Ectodermal cell (in vitro differentiated cells): ENCODE results near the gene SLAMF1.

Experiments
- H3K27ac ChIP-seq: 2 replicates; pipeline ENCODE4 v1.7.0; 2013; ENCODE audit warnings: mild to moderate bottlenecking, low read depth, low read length; ENCODE audit not compliant: insufficient read depth, poor library complexity, severe bottlenecking
- H3K27me3 ChIP-seq: 2 replicates; pipeline ENCODE4 v1.7.0; 2013; ENCODE audit warnings: mild to moderate bottlenecking, low read length; ENCODE audit not compliant: insufficient read depth, control insufficient read depth, poor library complexity, severe bottlenecking
- H3K36me3 ChIP-seq: one replicate; pipeline ENCODE4 v1.7.0; 2013; ENCODE audit warnings: low read length; ENCODE audit not compliant: control insufficient read depth, insufficient read depth
- H3K4me1 ChIP-seq: one replicate; pipeline ENCODE4 v1.7.0; 2013; ENCODE audit warnings: low read length; ENCODE audit not compliant: control insufficient read depth, insufficient read depth
- H3K4me3 ChIP-seq: 2 replicates; pipeline ENCODE4 v1.7.0; 2013; ENCODE audit warnings: low read depth, low read length, control low read depth; ENCODE audit not compliant: insufficient read depth
- H3K9me3 ChIP-seq: 2 replicates; pipeline ENCODE4 v1.7.0; 2013; ENCODE audit warnings: mild to moderate bottlenecking, low read length, moderate library complexity; ENCODE audit not compliant: control insufficient read depth
- WGBS, 2 experiments: methylation state at CpG; one replicate each; pipeline ENCODE4 v1.1.7; 2013; ENCODE audit warnings: missing lambda C conversion rate in 2 of 2; 5-methylcytosine and 5-hydroxymethylcytosine counted together

Gene SLAMF1

DNA sequence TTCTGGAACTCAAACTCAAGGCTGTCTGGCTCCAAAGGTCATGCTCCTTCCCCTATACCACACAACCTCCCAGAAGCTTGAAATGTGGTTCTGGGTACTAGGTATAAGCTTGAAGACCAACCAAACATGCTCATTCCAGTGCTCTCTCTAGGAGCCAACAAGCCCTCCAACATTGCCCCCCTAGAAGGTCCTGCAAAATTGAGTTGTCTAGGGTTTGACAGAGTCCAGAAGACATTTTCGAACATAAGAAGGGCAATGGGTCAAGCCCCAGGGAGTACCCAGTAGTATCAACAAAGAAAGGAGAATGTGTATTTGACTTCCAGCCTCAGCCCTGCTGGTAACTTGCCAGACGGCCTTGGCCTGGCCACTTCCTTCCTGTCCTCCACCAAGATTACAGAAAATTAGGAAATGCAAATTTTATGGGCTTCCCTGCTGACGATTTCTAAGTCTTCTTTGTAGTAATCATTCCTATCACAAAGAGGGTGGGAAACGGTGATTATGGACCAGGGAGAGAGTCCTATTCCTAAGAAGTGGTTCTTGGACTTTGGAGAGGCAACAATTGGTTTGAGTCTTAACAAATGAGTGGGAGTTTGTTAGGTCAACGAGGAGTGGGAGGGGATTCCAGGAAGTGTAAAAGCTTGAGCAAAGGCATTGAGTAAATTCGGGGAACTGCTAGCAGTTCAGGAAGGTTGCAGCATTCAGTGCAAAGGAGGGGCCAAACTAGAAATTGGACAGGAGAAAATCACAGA is 18.7 kb upstream of the SLAMF1 start:
- no peaks in the 10 kb centered on the region for H3K9me3 ChIP-seq

DNA sequence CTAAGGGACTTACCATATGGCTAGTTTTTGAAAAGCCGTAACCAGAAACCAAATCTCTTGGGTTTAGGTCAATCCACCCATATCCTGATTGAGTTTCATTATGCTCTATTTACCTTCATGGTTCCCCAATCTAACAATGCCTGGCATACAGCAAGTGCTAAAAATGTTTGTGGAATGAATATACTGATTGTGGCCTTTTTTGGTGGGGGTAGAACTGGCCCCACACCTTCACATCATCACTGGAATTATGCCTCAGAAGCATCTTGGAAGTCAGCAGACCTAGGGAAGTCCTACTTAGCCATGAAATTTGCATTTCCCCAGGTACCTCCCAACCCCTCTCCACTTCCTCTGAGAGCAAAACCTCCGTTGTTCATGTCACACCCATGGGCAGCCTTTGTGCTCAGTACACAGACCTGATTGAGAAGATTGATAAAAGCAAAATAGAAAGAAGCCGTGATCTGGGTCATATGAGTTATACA is 17.8 kb upstream of the SLAMF1 start:
- H3K9me3 ChIP-seq = peaks cover under 1% of the 10 kb centered on the region
- no peak overlapping the region for H3K4me3 ChIP-seq
- 80 to 88% methylated on average over 2 to 3 of the region's 3 CpGs for WGBS, 2 experiments
- no peaks in the 10 kb centered on the region for H3K27me3 ChIP-seq
- H3K27ac ChIP-seq = no peak overlapping the region
- no peaks in the 10 kb centered on the region for H3K4me1 ChIP-seq
- no peaks in the 10 kb centered on the region for H3K36me3 ChIP-seq

More for the DNA sequence above, 18.7 kb upstream of the SLAMF1 start:
- 74 to 75% methylated on average over 6 of the region's 6 CpGs for WGBS, 2 experiments
- Histone ChIP-seq H3K4me1 (no peaks in the 10 kb centered on the region), H3K4me3 (no peak overlapping the region), H3K36me3 (no peaks in the 10 kb centered on the region), H3K27ac (no peak overlapping the region), H3K27me3 (no peaks in the 10 kb centered on the region)

DNA sequence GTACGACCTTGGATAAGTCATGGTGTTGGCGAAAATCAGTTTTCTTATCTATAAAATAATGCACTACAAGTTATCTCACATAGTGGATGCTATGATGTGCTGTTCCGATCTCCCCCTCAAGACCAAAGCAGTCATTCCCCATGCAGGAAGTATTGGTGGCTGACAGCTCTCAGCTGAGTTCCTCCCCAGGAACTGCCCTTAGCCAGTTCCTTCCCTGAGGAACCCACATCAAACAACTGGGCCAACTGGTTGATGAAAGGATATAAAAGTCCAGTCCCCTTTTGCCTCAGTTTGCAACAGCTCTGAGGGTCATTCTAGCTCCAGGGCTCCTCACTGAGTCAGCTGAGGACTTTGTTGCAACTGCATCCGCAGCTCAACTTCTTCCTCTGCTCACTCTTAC is 16.1 kb upstream of the SLAMF1 start:
- 94 to 99% methylated on average over 2 to 4 of the region's 4 CpGs for WGBS, 2 experiments

DNA sequence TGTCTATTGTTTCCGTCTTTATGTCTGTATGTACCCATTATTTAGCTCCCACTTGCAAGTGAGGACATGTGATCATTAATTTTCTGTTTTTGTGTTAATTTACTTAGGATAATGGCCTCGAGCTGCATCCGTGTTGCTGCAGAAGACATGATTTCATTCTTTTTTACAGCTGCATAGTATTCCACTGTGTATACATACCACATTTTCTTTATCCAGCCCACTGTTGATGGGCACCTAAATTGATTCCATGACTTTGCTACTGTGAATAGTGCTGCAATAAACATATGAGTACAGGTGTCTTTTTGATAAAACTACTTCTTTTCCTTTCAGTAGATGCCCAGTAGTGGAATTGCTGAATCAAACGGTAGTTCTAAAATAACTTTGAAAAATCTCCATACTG is 12.7 kb upstream of the SLAMF1 start:
- WGBS, 2 experiments = 94% methylated on average over 4 of the region's 4 CpGs

More for the DNA sequence above, 16.1 kb upstream of the SLAMF1 start:
- no peaks in the 10 kb centered on the region for H3K36me3 ChIP-seq
- H3K27ac ChIP-seq = no peak overlapping the region
- H3K4me1 ChIP-seq = no peaks in the 10 kb centered on the region
- H3K9me3 ChIP-seq = peaks cover 2% of the 10 kb centered on the region
- H3K27me3 ChIP-seq = no peaks in the 10 kb centered on the region
- H3K4me3 ChIP-seq = no peak overlapping the region

DNA sequence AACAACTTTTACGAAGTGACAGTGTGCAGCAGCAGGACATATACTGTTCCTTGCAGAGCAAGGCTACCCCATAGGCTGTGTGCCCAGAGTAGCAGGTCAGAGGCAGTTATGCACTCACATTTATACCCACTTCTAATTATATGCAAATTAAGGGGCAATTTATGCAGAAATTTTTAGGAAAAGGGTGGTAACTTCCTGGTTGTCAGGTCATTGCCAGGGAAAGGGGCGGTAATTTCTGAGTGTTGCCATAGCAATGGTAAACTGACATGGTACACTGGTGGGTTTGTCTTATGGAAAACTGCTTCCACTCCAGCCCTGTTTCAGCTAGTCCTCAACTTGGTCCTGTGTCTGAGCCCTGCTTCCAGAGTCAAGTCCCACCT is 12.0 kb upstream of the SLAMF1 start:
- no peaks in the 10 kb centered on the region for H3K36me3 ChIP-seq
- 93% methylated on average over 2 of the region's 2 CpGs for WGBS, 2 experiments
- no peaks in the 10 kb centered on the region for H3K4me1 ChIP-seq
- no peaks in the 10 kb centered on the region for H3K27me3 ChIP-seq
- no peak overlapping the region for H3K4me3 ChIP-seq
- peaks cover 2% of the 10 kb centered on the region for H3K9me3 ChIP-seq
- H3K27ac ChIP-seq = no peak overlapping the region

More for the DNA sequence above, 12.7 kb upstream of the SLAMF1 start:
- Histone ChIP-seq H3K9me3 (peaks cover 2% of the 10 kb centered on the region), H3K36me3 (no peaks in the 10 kb centered on the region), H3K27me3 (no peaks in the 10 kb centered on the region), H3K27ac (no peak overlapping the region), H3K4me3 (no peak overlapping the region), H3K4me1 (no peaks in the 10 kb centered on the region)

DNA sequence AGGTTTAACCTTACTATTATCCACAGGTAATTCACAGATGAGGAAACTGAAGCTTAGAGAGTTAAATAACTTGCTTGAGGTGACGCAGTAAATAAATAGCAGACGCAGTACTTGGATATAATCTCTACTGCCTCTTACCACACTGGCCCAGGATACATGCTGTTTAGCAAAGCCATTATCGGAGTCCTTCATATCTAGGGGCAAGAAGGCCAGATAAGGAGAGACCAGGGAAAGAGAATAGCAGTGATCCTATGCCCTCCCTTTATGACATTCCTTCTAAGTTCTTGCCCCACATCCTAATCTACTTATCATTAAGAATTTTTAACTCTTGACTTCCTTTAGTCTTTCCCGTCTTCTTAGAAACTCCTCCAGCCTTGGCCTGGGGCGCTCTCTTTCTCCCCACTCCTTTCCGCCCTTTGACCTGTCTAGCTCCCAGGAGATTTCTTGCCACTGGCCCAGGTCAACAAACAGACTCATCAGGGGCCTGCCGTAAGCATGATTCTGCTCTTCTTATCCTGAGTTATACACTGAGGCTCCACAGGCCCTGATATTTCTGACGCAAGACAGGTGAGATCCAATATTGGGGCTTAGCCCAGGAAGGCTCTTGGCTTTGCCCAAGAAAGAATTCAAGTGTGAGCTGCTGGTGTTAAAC is 11.4 kb upstream of the SLAMF1 start:
- Histone ChIP-seq H3K36me3 (no peaks in the 10 kb centered on the region), H3K9me3 (peaks cover 2% of the 10 kb centered on the region), H3K4me3 (no peak overlapping the region), H3K4me1 (no peaks in the 10 kb centered on the region), H3K27ac (no peak overlapping the region), H3K27me3 (no peaks in the 10 kb centered on the region)
- 95 to 97% methylated on average over 8 of the region's 8 CpGs for WGBS, 2 experiments

DNA sequence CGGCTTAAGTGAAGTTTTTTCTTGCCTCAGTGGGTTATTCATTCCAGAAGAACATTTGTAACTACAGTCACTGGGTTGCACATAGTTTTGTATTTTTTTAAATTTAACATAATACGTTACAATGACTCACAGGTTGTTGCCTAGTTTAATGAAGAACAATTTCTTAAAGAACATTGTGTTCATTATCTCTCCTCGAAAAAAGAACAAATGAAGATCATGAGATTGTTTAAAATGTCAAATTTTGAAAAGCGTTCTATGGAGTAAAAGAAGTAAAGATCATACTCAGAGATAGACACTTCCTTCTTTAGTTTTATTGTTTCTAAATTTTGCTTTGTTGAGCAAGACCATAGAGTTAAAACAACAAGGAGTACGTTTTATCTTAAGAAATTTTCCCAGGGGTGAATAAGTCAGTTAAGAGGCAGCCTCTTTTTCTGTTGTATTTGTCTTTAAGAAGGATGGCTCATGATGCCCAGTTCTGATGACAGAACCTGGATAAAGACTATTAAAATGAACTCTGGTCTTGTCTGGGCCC is 10.5 kb upstream of the SLAMF1 start:
- H3K9me3 ChIP-seq = peaks cover 2% of the 10 kb centered on the region
- H3K27ac ChIP-seq = no peak overlapping the region
- H3K4me1 ChIP-seq = no peaks in the 10 kb centered on the region
- H3K27me3 ChIP-seq = no peaks in the 10 kb centered on the region
- H3K4me3 ChIP-seq = no peak overlapping the region
- 96 to 98% methylated on average over 4 to 5 of the region's 5 CpGs for WGBS, 2 experiments
- H3K36me3 ChIP-seq = no peaks in the 10 kb centered on the region

DNA sequence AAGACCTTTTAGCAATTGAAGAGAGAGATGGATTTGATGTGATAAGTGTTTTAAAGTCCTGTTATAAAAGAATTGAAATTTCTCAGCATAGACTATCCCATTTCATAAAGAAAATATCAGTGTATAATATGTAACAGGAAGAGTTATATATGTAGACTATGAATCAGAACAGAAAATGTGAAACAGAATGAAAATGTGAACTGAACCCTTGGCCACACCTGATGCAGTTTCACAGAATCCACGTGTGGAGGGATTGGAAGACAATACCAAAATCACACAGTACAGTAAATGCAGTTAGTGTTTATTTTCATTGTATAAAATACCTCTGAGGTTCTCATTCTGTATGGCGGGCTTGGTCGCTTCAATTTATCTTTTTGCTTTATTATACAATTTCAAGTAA is 9.9 kb upstream of the SLAMF1 start:
- Histone ChIP-seq H3K27me3 (no peaks in the 10 kb centered on the region), H3K9me3 (peaks cover 2% of the 10 kb centered on the region), H3K27ac (no peak overlapping the region), H3K36me3 (no peaks in the 10 kb centered on the region), H3K4me1 (no peaks in the 10 kb centered on the region), H3K4me3 (no peak overlapping the region)
- 90 to 100% methylated on average over 2 to 3 of the region's 3 CpGs for WGBS, 2 experiments

DNA sequence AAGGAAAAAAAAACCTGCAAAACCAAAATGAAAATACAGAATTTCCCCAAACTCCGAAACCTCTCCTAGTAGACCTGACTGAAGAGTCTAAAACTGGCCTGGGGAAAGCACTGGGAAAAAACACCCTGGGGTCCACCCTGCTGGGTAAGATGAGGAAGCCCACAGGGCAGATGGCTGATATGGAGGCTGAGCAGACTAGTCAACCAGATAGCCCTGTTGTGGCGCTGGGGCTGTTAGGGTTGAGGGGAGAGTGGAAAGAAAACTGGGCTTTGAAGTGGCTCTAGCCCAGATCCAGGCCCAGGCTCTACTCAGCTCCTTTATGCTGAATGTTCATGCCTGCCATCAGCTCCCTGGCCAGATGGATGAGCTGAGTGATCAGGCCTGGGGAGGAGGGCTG is 6.8 kb upstream of the SLAMF1 start:
- Histone ChIP-seq H3K4me3 (no peak overlapping the region), H3K27ac (no peak overlapping the region), H3K27me3 (no peaks in the 10 kb centered on the region), H3K36me3 (no peaks in the 10 kb centered on the region), H3K4me1 (no peaks in the 10 kb centered on the region), H3K9me3 (no peaks in the 10 kb centered on the region)
- 93 to 95% methylated on average over 2 of the region's 2 CpGs for WGBS, 2 experiments

DNA sequence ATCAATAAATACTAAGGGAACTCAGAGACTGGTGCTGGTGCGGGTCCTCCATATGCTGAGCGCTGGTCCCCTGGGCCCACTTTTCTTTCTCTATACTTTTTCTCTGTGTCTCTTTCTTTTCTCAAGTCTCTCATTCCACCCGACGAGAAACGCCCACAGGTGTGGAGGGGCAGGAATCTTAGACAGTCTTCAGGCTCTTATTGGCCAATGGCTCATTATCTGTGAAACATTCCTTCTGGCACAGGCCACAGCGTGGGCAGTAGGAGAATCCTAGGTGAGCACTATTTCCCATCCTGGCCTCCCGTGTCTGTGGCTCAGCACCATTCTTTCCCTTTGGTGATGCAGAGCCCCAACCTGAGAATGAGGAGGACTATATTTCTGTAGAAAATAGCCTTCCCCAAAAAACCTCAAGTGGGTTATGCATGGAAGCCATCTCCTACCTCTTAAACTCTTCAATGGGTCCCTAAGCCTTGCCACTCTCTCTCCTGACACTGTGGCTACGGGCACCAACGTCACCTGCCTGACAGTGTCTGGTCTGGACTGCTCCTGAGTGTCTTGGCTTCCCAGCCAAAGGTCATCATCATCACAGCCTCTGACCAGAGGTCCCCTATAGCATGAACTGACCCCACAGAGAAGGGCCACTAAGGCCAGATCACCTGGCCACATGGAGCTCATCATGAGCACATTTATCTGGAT is 6.2 kb upstream of the SLAMF1 start:
- Histone ChIP-seq H3K27me3 (no peaks in the 10 kb centered on the region), H3K36me3 (no peaks in the 10 kb centered on the region), H3K9me3 (no peaks in the 10 kb centered on the region), H3K27ac (no peak overlapping the region), H3K4me3 (no peak overlapping the region), H3K4me1 (no peaks in the 10 kb centered on the region)
- WGBS, 2 experiments = 92 to 96% methylated on average over 9 of the region's 9 CpGs
